Activated CD4-positive, alpha-beta T cell treated with anti-CD3 and anti-CD28 coated beads, Interleukin-2, Interleukin-4, amounts not matched to agents 100 ng/mL and 50 ng/mL, durations not matched to agents 16 hours and 8 hours (primary cell): ENCODE measurements around the gene AKAP6.

Experiments
- DNase-seq: peaks from one replicate; pipeline ENCODE4 v3.0.0-alpha.2; 2020; ENCODE audit warnings: low spot score

The AKAP6 gene

GRCh38 chr14:32330351-32331111 lies 1.4 kb downstream of the AKAP6 start:
- DNase-seq: no peak

GRCh38 chr14:32331206-32331605 lies 2.1 kb downstream of the AKAP6 start:
- DNase-seq: no peak

GRCh38 chr14:32332415-32333316 lies 3.6 kb downstream of the AKAP6 start:
- DNase-seq: peak; percentile 64

- DNase-seq: no peak
These were observed 7.6 kb downstream of the AKAP6 start for GRCh38 chr14:32336702-32337101.

GRCh38 chr14:32337759-32338158 lies 8.7 kb downstream of the AKAP6 start:
- DNase-seq: no peak

GRCh38 chr14:32339188-32339587 lies 10.1 kb downstream of the AKAP6 start:
- no peak for DNase-seq

GRCh38 chr14:32341947-32342846 lies 13.1 kb downstream of the AKAP6 start:
- no peak for DNase-seq

- no peak for DNase-seq
These were observed 13.7 kb downstream of the AKAP6 start for GRCh38 chr14:32342847-32343194.

GRCh38 chr14:32343926-32344430 lies 14.9 kb downstream of the AKAP6 start:
- no peak for DNase-seq

- DNase-seq: no peak
These were observed 16.3 kb downstream of the AKAP6 start for GRCh38 chr14:32345311-32345791.

GRCh38 chr14:32349322-32349721 lies 20.2 kb downstream of the AKAP6 start:
- no peak for DNase-seq

- no peak for DNase-seq
These were observed 20.9 kb downstream of the AKAP6 start for GRCh38 chr14:32350020-32350419.

- DNase-seq: no peak
These were observed 23.5 kb downstream of the AKAP6 start for GRCh38 chr14:32352631-32353030.

- DNase-seq: no peak
These were observed 25.6 kb downstream of the AKAP6 start for GRCh38 chr14:32354716-32355115.

GRCh38 chr14:32358781-32359180 lies 29.7 kb downstream of the AKAP6 start:
- DNase-seq: no peak

- no peak for DNase-seq
These were observed 32.6 kb downstream of the AKAP6 start for GRCh38 chr14:32361674-32362073.

GRCh38 chr14:32363761-32364160 lies 34.7 kb downstream of the AKAP6 start:
- DNase-seq: no peak

GRCh38 chr14:32364941-32365340 lies 35.8 kb downstream of the AKAP6 start:
- no peak for DNase-seq

- DNase-seq: no peak
These were observed 37.3 kb downstream of the AKAP6 start for GRCh38 chr14:32366256-32366879.

GRCh38 chr14:32366986-32367385 lies 37.9 kb downstream of the AKAP6 start:
- no peak for DNase-seq

GRCh38 chr14:32367516-32367915 lies 38.4 kb downstream of the AKAP6 start:
- DNase-seq: no peak
